Fibroblast of lung (primary cell): ENCODE measurements around the gene VANGL2. TPM values are rescaled to one million over a fixed set of nuclear protein-coding genes. Genes with fewer than 3 reads are reported as not detected.

Source experiments
- DNase-seq, 2 donors: peaks; one replicate each; pipeline versions ENCODE4 v3.0.0 to v3.0.0-alpha.2; 2010; ENCODE audit warnings: low read depth in 2 of 2
- H2AFZ ChIP-seq: 2 replicates; pipeline ENCODE4 v1.5.1; 2012; ENCODE audit warnings: low read length, control low read depth, inconsistent platforms
- H3K27ac ChIP-seq: 2 replicates; pipeline ENCODE4 v1.5.1; 2011; ENCODE audit warnings: low read length, control low read depth; ENCODE audit not compliant: insufficient read depth
- H3K27me3 ChIP-seq: 2 replicates; pipeline ENCODE4 v1.5.1; 2011; ENCODE audit warnings: mild to moderate bottlenecking, low read length; ENCODE audit not compliant: control insufficient read depth, insufficient read depth
- H3K36me3 ChIP-seq: 2 replicates; pipeline ENCODE4 v1.5.1; 2011; ENCODE audit warnings: low read length; ENCODE audit not compliant: control insufficient read depth, insufficient read depth
- H3K4me1 ChIP-seq: 2 replicates; pipeline ENCODE4 v1.5.1; 2011; ENCODE audit warnings: low read length; ENCODE audit not compliant: control insufficient read depth, insufficient read depth; ENCODE audit errors: extremely low read depth
- H3K4me2 ChIP-seq: 2 replicates; pipeline ENCODE4 v1.5.1; 2011; ENCODE audit warnings: low read length, control low read depth; ENCODE audit not compliant: insufficient read depth; ENCODE audit errors: extremely low read depth
- H3K4me3 ChIP-seq, 4 experiments: fragments of 200-600 bp in 1 of 4; sonication (generic) in 1 of 4; replicated peaks in 1 of 4; 2 replicates each; pipeline ENCODE4 v1.5.1; 2011 to 2016; ENCODE audit warnings: low read length in 4 of 4, low read depth in 3 of 4, mild to moderate bottlenecking in 3 of 4, control low read depth in 2 of 4, inconsistent platforms in 1 of 4, mixed read lengths in 1 of 4; ENCODE audit not compliant: insufficient read depth in 1 of 4; ENCODE audit errors: control extremely low read depth in 1 of 4
- H3K79me2 ChIP-seq: 2 replicates; pipeline ENCODE4 v1.5.1; 2012; ENCODE audit warnings: mild to moderate bottlenecking, low read length, inconsistent platforms; ENCODE audit not compliant: control insufficient read depth, insufficient read depth
- H3K9ac ChIP-seq: 2 replicates; pipeline ENCODE4 v1.5.1; 2011; ENCODE audit warnings: mild to moderate bottlenecking, low read length, control low read depth; ENCODE audit not compliant: insufficient read depth
- H3K9me3 ChIP-seq: 2 replicates; pipeline ENCODE4 v1.5.1; 2012; ENCODE audit warnings: low read depth, low read length; ENCODE audit not compliant: control insufficient read depth, insufficient read depth
- H4K20me1 ChIP-seq: 2 replicates; pipeline ENCODE4 v1.5.1; 2011; ENCODE audit warnings: low read length; ENCODE audit not compliant: control insufficient read depth, insufficient read depth; ENCODE audit errors: extremely low read depth
- CTCF ChIP-seq, 2 donors: IDR thresholded peaks in 1 of 2; conservative IDR thresholded peaks in 1 of 2; 1 replicate in 1 of 2; 2 replicates in 1 of 2; pipeline ENCODE4 v1.5.1; 2011 to 2012; ENCODE audit warnings: low read length in 2 of 2, control low read depth in 1 of 2, inconsistent platforms in 1 of 2, low read depth in 1 of 2, mild to moderate bottlenecking in 1 of 2
- EZH2 ChIP-seq: IDR thresholded peaks from 2 replicates; pipeline ENCODE4 v1.5.1; 2012; ENCODE audit warnings: low read length, control low read depth, mild to moderate bottlenecking; ENCODE audit errors: missing control alignments
- polyA plus RNA-seq, 2 donors: library from polyadenylated mRNA; depleted of rRNA in 1 of 2; stranded (reverse) in 1 of 2; unstranded in 1 of 2; fragments of >200 nt; gene quantifications; 2 replicates each; pipeline ENCODE4 v1.2.1, GENCODE V29; 2011 to 2012; ENCODE audit warnings: missing spikeins in 1 of 2
- total RNA-seq: library from RNA; depleted of rRNA; stranded (reverse); fragments of >200 nt; gene quantifications from 2 replicates; pipeline ENCODE4 v1.2.1, GENCODE V29; 2014

VANGL2 gene
- total and polyA plus RNA-seq, 2 donors (not counting 1 experiment from before 2014, with no cell fraction given) = 0.01 TPM; not detected in 1

- Histone ChIP-seq H3K9me3 (no peaks in the 10 kb centered on the region), H3K27ac (no peak overlapping the region), H3K9ac (no peak overlapping the region), H3K27me3 (no peaks in the 10 kb centered on the region), H3K4me1 (no peaks in the 10 kb centered on the region), H3K79me2 (no peaks in the 10 kb centered on the region), H3K4me2 (no peak overlapping the region), H2AFZ (no peak overlapping the region), H3K4me3 (no peak overlapping the region), H3K36me3 (no peaks in the 10 kb centered on the region), H4K20me1 (no peaks in the 10 kb centered on the region)
- DNase-seq = no peak
- TF ChIP-seq EZH2 (no peak), CTCF (conservative IDR thresholded peaks at IDR 0.05 in 1 of 2, IDR thresholded peaks at IDR 0.05 in 1 of 2; ENCODE audit: low read depth in 1 of 2, low read length in 2 of 2) (no peak)
These were observed 53.1 kb downstream of the VANGL2 start for GRCh38 chr1:160453443-160453842.

- no peaks in the 10 kb centered on the region for H3K4me1 ChIP-seq
- H4K20me1 ChIP-seq = no peaks in the 10 kb centered on the region
- H2AFZ ChIP-seq = no peak overlapping the region
- no peaks in the 10 kb centered on the region for H3K79me2 ChIP-seq
- TF ChIP-seq CTCF (conservative IDR thresholded peaks at IDR 0.05 in 1 of 2, IDR thresholded peaks at IDR 0.05 in 1 of 2; ENCODE audit: low read depth in 1 of 2, low read length in 2 of 2) = no peak
- TF ChIP-seq EZH2 = no peak
- no peaks in the 10 kb centered on the region for H3K9me3 ChIP-seq
- H3K27me3 ChIP-seq = no peaks in the 10 kb centered on the region
- H3K27ac ChIP-seq = no peak overlapping the region
- no peak overlapping the region for H3K9ac ChIP-seq
- no peak overlapping the region for H3K4me3 ChIP-seq
- H3K36me3 ChIP-seq = no peaks in the 10 kb centered on the region
- H3K4me2 ChIP-seq = no peak overlapping the region
- DNase-seq = no peak
These were observed 54.2 kb downstream of the VANGL2 start for GRCh38 chr1:160454371-160455152.

- H3K4me1 ChIP-seq = no peaks in the 10 kb centered on the region
- H3K4me2 ChIP-seq = no peak overlapping the region
These were observed 54.8 kb downstream of the VANGL2 start for GRCh38 chr1:160455153-160455517.

More at GRCh38 chr1:160455153-160455517, 54.8 kb downstream of the VANGL2 start:
- no peaks in the 10 kb centered on the region for H4K20me1 ChIP-seq
- no peaks in the 10 kb centered on the region for H3K27me3 ChIP-seq
- no peak overlapping the region for H3K27ac ChIP-seq
- no peaks in the 10 kb centered on the region for H3K9me3 ChIP-seq
- no peak overlapping the region for H3K9ac ChIP-seq
- H2AFZ ChIP-seq = no peak overlapping the region
- no peak for TF ChIP-seq CTCF (conservative IDR thresholded peaks at IDR 0.05 in 1 of 2, IDR thresholded peaks at IDR 0.05 in 1 of 2; ENCODE audit: low read depth in 1 of 2, low read length in 2 of 2)
- TF ChIP-seq EZH2 = no peak
- H3K4me3 ChIP-seq = no peak overlapping the region
- H3K79me2 ChIP-seq = no peaks in the 10 kb centered on the region
- DNase-seq = no peak
- no peaks in the 10 kb centered on the region for H3K36me3 ChIP-seq
